Parathyroid adenoma (tissue), 2 donors: Measurements from ENCODE around the gene MYPN.

ENCODE experiments used
- H2AFZ ChIP-seq: fragments of 300-600 bp; sonication (generic); one replicate; pipeline ENCODE4 v1.7.0; 2017; ENCODE audit warnings: antibody characterized with exemption, mild to moderate bottlenecking
- H3K27ac ChIP-seq: fragments of 300-600 bp; sonication (generic); one replicate; pipeline ENCODE4 v1.7.0; 2017
- H3K27me3 ChIP-seq: fragments of 300-600 bp; sonication (generic); one replicate; pipeline ENCODE4 v1.7.0; 2017; ENCODE audit warnings: low read length; ENCODE audit not compliant: control insufficient read depth, insufficient read depth
- H3K36me3 ChIP-seq: fragments of 300-600 bp; sonication (generic); one replicate; pipeline ENCODE4 v1.7.0; 2017; ENCODE audit warnings: low read length; ENCODE audit not compliant: control insufficient read depth, insufficient read depth
- H3K4me1 ChIP-seq: fragments of 300-600 bp; sonication (generic); one replicate; pipeline ENCODE4 v1.7.0; 2017; ENCODE audit warnings: control low read depth
- H3K4me2 ChIP-seq: fragments of 300-600 bp; sonication (generic); one replicate; pipeline ENCODE4 v1.7.0; 2017; ENCODE audit warnings: low read length
- H3K4me3 ChIP-seq: fragments of 300-600 bp; sonication (generic); one replicate; pipeline ENCODE4 v1.7.0; 2017; ENCODE audit warnings: low read depth, low read length
- H3K79me2 ChIP-seq: fragments of 300-600 bp; sonication (generic); one replicate; pipeline ENCODE4 v1.7.0; 2017; ENCODE audit warnings: control low read depth
- H3K9ac ChIP-seq: fragments of 300-600 bp; sonication (generic); one replicate; pipeline ENCODE4 v1.7.0; 2017; ENCODE audit warnings: mild to moderate bottlenecking
- H3K9me3 ChIP-seq: fragments of 300-600 bp; sonication (generic); one replicate; pipeline ENCODE4 v1.7.0; 2017; ENCODE audit warnings: low read length; ENCODE audit not compliant: control insufficient read depth
- TF ChIP-seq, protein P1 (sequence below): fragments of 300-600 bp; sonication (generic); IDR thresholded peaks from one replicate; pipeline ENCODE4 v1.7.0; 2017; ENCODE audit warnings: antibody characterized with exemption, mild to moderate bottlenecking
- donor health status: primary hyperparathyroidism.

The MYPN gene

DNA sequence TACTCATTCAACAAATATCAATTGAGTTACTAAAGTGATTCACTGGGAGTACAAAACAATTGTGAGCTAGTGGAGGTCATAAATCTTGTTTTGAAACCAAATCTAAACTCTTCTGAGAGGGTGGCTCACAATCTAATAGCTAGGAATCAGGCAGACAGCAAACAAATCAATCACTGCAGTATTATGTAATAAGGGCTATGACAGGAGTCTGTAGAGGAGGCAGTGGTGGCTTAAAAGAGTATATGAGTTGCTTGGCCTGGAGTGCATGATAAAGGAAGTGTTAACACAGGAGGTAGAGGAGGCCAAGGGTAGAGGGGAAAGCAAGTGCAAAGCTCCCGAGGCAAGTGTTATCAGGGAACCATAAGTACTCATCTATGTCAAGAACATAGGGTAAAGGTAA is 16.5 kb downstream of the MYPN start:
- H3K4me3 ChIP-seq = no peak overlapping the region
- H3K9ac ChIP-seq = no peak overlapping the region
- no peak overlapping the region for H3K27ac ChIP-seq
- TF ChIP-seq, protein P1, sequence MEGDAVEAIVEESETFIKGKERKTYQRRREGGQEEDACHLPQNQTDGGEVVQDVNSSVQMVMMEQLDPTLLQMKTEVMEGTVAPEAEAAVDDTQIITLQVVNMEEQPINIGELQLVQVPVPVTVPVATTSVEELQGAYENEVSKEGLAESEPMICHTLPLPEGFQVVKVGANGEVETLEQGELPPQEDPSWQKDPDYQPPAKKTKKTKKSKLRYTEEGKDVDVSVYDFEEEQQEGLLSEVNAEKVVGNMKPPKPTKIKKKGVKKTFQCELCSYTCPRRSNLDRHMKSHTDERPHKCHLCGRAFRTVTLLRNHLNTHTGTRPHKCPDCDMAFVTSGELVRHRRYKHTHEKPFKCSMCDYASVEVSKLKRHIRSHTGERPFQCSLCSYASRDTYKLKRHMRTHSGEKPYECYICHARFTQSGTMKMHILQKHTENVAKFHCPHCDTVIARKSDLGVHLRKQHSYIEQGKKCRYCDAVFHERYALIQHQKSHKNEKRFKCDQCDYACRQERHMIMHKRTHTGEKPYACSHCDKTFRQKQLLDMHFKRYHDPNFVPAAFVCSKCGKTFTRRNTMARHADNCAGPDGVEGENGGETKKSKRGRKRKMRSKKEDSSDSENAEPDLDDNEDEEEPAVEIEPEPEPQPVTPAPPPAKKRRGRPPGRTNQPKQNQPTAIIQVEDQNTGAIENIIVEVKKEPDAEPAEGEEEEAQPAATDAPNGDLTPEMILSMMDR = no peak
- H3K9me3 ChIP-seq = no peaks in the 10 kb centered on the region
- H2AFZ ChIP-seq = no peak overlapping the region
- no peak overlapping the region for H3K4me2 ChIP-seq
- no peaks in the 10 kb centered on the region for H3K36me3 ChIP-seq
- H3K79me2 ChIP-seq = no peaks in the 10 kb centered on the region
- H3K4me1 ChIP-seq = no peaks in the 10 kb centered on the region
- no peaks in the 10 kb centered on the region for H3K27me3 ChIP-seq

GRCh38 chr10:68128015-68128414 is 18.7 kb downstream of the MYPN start:
- Histone ChIP-seq H3K27me3 (no peaks in the 10 kb centered on the region), H3K79me2 (no peaks in the 10 kb centered on the region), H3K36me3 (no peaks in the 10 kb centered on the region), H3K27ac (no peak overlapping the region), H2AFZ (peak overlapping the region; percentile 6), H3K9me3 (no peaks in the 10 kb centered on the region), H3K4me1 (no peaks in the 10 kb centered on the region), H3K4me3 (no peak overlapping the region), H3K4me2 (no peak overlapping the region), H3K9ac (no peak overlapping the region)
- TF ChIP-seq, protein P1 = no peak

DNA sequence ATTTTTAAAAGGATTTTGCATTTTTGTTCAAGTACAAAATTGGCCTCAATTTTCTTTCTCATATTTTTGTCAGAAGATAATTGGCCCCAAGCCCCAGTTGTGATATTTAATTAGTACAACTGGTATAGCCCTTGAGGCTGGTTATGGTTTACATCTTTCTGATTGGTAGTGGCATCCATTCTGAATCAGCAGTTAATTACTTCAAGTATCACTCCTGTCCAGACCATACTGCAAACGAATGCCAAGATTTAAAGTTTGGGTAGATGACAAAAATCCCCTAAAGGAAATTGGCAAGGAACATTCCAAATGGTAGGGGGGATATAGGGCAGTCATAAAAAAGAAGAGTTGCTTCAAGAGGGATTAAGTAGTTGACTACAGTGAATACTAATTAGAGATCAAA is 23.1 kb downstream of the MYPN start:
- Histone ChIP-seq H3K4me1 (no peaks in the 10 kb centered on the region), H3K9ac (no peak overlapping the region), H3K9me3 (no peaks in the 10 kb centered on the region), H2AFZ (no peak overlapping the region), H3K27ac (no peak overlapping the region), H3K36me3 (no peaks in the 10 kb centered on the region), H3K4me2 (no peak overlapping the region), H3K27me3 (no peaks in the 10 kb centered on the region), H3K4me3 (no peak overlapping the region), H3K79me2 (no peaks in the 10 kb centered on the region)
- TF ChIP-seq, protein P1 = no peak

GRCh38 chr10:68133523-68133922 is 24.2 kb downstream of the MYPN start:
- no peak overlapping the region for H3K9ac ChIP-seq
- no peak overlapping the region for H3K4me2 ChIP-seq
- no peak overlapping the region for H3K4me3 ChIP-seq
- H3K27me3 ChIP-seq = no peaks in the 10 kb centered on the region
- H3K27ac ChIP-seq = no peak overlapping the region
- H2AFZ ChIP-seq = no peak overlapping the region
- TF ChIP-seq, protein P1 = no peak
- H3K9me3 ChIP-seq = no peaks in the 10 kb centered on the region
- H3K36me3 ChIP-seq = no peaks in the 10 kb centered on the region
- H3K4me1 ChIP-seq = no peaks in the 10 kb centered on the region
- H3K79me2 ChIP-seq = no peaks in the 10 kb centered on the region

- Histone ChIP-seq H2AFZ (no peak overlapping the region), H3K27me3 (no peaks in the 10 kb centered on the region), H3K79me2 (no peaks in the 10 kb centered on the region), H3K36me3 (no peaks in the 10 kb centered on the region), H3K27ac (no peak overlapping the region), H3K9me3 (no peaks in the 10 kb centered on the region), H3K4me1 (no peaks in the 10 kb centered on the region), H3K9ac (no peak overlapping the region), H3K4me2 (no peak overlapping the region), H3K4me3 (no peak overlapping the region)
- TF ChIP-seq, protein P1 = no peak
Observed at GRCh38 chr10:68135362-68135761, 26.1 kb downstream of the MYPN start.
